DMS153 treated with DMSO at 0.1 percent for 48 hours (cell line): ENCODE measurements around the gene SLC35G4.
"Not testable (repeated sequence)": the region's sequence is repeated elsewhere in the genome, so short reads cannot be mapped to it uniquely, and the experiment has no call there.

Experiments used
- DNase-seq: peaks from one replicate; lab custom pipeline; 2025; ENCODE audit not compliant: unreplicated experiment; lab: John Stamatoyannopoulos, UW

The SLC35G4 gene

DNA sequence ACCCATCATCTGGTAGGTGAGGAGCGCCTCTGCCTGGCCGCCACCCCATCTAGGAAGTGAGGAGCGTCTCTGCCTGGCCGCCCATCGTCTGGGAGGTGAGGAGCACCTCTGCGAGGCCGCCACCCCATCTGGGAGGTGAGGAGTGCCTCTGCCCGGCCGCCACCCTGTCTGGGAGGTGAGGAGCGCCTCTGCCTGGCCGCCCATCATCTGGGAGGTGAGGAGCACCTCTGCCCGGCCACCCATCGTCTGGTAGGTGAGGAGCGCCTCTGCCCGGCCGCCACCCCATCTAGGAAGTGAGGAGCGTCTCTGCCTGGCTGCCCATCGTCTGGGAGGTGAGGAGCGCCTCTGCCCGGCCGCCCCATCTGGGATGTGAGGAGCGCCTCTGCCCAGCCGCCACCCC lies 4.2 kb downstream of the SLC35G4 start:
- DNase-seq, result not testable (repeated sequence)

DNA sequence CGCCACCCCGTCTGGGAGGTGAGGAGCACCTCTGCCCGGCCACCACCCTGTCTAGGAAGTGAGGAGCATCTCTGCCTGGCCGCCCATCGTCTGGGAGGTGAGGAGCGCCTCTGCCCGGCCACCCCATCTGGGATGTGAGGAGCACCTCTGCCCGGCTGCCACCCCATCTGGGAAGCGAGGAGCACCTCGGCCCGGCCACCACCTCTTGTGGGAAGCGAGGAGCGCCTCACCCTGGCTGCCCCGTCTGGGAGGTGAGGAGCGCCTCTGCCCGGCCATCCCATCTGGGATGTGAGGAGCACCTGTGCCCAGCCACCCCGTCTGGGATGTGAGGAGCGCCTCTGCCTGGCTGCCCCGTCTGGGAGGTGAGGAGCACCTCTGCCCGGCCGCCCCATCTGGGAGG lies 4.6 kb downstream of the SLC35G4 start:
- DNase-seq, result not testable (repeated sequence)

DNA sequence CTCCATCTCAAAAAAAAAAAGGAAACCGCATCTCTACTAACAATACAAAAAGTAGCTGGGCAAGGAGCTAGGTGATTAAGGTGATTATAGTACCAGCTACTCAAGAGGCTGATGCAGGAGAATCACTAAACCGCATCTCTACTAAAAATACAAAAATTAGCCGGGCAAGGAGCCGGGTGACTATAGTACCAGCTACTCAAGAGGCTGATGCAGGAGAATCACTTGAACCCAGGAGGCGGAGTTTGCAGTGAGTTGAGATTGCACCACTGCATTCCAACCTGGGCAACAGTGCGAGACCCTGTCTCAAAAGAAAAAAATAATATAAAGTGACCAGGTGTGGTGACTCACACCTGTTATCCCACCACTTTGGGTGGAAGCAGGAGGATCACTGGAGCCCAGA lies 5.6 kb downstream of the SLC35G4 start:
- not testable (repeated sequence) for DNase-seq

- DNase-seq, result not testable (repeated sequence)
These were observed 37.9 kb downstream of the SLC35G4 start for GRCh38 chr18:11647310-11647709.

DNA sequence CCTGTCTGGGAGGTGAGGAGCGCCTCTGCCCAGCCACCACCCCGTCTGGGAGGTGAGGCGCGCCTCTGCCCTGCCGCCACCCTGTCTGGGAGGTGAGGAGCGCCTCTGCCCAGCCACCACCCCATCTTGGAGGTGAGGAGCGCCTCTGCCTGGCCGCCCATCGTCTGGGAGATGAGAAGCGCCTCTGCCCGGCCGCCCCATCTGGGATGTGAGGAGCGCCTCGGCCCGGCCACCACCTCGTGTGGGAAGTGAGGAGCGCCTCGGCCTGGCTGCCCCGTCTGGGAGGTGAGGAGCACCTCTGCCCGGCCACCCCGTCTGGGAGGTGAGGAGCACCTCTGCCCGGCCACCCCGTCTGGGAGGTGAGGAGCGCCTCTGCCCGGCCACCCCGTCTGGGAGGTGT lies 38.4 kb downstream of the SLC35G4 start:
- DNase-seq, result not testable (repeated sequence)

GRCh38 chr18:11649839-11650238 lies 40.4 kb downstream of the SLC35G4 start:
- no peak for DNase-seq

DNA sequence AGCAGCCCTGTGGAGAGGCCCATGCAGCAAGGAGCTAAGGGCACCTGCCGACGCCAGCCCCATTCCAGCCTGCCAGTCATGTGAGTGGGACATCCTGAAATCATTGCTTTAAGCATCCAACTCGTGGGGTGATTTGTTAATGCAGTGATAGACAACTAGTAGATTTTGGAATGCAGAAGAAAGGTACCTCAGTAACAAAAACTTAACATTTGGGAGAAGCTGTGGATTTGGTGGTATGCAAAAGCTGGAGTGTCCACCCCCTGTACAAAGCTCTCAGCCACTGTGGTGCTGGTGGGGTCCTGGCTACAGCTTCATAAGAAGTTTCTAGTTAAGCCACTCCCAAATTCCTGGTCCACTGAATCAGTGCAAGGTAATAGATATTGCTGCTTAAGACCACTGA lies 42.5 kb downstream of the SLC35G4 start:
- no peak for DNase-seq

DNA sequence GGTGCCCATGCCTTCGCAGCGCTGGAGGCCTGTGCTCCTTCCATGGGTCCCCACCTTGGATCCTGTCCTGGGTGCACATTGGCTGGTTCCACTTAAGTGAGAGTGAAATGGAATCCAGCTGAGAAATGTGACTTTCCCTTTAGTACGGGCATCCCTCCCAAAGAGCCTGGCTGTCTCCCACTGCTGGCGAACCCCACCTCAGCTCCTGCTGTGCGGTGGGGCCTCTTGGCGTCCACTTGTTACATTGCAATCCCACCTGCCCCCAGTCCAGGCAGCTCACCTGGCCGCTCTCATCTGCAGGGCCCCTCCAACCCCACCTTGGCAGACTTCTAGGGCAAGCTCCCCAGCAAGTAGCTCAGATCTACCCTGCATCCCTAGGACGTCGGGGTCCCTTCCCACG lies 44.1 kb downstream of the SLC35G4 start:
- DNase-seq, result no peak

- no peak for DNase-seq
These were observed 45.6 kb downstream of the SLC35G4 start for GRCh38 chr18:11654736-11655605.

- DNase-seq, result no peak
These were observed 46.2 kb downstream of the SLC35G4 start for GRCh38 chr18:11655606-11655932.

- DNase-seq, result no peak
These were observed 47.8 kb downstream of the SLC35G4 start for GRCh38 chr18:11657152-11657551.

DNA sequence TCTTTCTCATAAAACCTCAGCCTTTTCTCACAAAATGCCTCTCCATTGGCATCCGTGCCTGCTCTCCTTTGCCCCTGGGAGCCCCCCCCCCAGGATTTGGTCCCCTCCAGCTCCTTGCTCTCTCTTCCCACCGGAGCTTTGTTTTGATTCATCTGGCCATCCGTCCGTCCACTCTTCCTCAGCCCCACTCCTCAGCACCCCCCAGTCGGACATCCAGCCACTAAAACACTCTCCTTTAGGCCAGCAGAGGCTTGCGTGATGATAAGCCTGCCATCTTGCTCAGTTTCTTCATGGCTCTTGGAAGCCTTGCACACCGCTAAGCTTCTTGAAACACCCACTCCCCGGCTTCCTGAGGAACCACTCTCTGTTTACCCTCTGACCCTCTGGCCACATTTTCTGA lies 48.2 kb downstream of the SLC35G4 start:
- no peak for DNase-seq

DNA sequence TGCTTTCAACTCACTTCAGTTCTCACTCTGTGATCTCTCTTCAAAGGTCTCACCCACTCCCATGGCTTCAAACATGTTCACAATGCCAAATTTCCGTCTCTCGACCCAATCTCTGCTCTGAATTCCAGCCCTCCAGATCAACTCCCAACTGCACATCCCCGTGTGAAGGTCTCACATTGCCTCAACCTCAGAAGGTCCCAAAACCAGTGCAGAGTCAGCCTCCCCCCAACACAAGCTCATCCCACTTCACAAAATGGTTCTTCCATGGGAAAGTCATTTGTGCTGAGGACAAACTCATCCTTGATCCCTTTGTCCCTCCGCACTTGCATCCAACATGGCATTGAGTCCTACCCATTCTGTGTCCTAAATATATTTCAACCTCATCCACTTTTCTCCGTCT lies 48.6 kb downstream of the SLC35G4 start:
- no peak for DNase-seq

GRCh38 chr18:11658989-11659388 lies 49.6 kb downstream of the SLC35G4 start:
- DNase-seq, result no peak
